ENCODE measurements around the gene FGFRL1.
A peak's percentile ranks its signal among the peaks of the same experiment; 100 is the strongest.

Gene FGFRL1

DNA sequence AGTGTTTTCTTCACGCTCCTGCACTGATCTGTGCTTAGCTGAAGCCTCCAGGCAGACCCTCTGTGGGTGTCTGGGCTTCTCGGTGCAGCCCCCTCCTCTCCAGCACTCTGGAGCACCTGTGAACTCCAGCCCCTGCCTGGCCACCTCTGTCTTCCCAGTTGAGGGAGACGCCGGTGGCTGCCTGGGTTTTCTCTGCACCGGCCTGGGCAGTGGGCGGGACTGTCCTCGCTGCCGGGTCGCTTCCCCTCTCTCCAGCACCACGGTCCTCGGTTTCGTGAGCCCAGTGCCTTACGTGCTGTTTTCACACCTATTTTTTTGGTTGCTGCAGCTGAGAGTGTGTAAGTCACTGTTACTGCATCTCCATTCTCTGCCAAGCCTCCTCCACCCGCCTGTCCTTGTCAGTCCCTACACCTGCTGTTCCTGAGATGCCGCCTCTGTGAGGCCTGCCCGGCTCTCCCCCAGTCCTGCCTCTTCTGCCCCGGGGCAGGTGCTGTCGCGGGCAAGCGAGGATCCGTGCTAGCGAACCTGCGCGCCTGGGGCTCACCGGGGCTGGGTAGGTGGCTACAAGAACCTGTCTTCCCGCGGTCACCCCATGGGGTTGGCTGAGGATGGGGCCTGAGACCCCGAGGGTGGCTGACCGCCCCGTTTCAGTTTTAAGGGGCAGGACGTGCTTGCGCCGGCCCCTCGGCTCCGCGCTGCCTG, 2.4 kb upstream of the FGFRL1 start:
- TF ChIP-seq, protein P1, sequence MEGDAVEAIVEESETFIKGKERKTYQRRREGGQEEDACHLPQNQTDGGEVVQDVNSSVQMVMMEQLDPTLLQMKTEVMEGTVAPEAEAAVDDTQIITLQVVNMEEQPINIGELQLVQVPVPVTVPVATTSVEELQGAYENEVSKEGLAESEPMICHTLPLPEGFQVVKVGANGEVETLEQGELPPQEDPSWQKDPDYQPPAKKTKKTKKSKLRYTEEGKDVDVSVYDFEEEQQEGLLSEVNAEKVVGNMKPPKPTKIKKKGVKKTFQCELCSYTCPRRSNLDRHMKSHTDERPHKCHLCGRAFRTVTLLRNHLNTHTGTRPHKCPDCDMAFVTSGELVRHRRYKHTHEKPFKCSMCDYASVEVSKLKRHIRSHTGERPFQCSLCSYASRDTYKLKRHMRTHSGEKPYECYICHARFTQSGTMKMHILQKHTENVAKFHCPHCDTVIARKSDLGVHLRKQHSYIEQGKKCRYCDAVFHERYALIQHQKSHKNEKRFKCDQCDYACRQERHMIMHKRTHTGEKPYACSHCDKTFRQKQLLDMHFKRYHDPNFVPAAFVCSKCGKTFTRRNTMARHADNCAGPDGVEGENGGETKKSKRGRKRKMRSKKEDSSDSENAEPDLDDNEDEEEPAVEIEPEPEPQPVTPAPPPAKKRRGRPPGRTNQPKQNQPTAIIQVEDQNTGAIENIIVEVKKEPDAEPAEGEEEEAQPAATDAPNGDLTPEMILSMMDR (IDR thresholded peaks at IDR 0.05) = no peak
- peak overlapping the region; percentile 73 for H3K4me2 ChIP-seq (ENCODE audit: low read length)
- H2AFZ ChIP-seq = peak overlapping the region; percentile 89
- no peak overlapping the region for H3K9ac ChIP-seq
- no peaks in the 10 kb centered on the region for H3K4me1 ChIP-seq
- no peaks in the 10 kb centered on the region for H3K9me3 ChIP-seq (ENCODE audit: control insufficient read depth, low read length)
- H3K4me3 ChIP-seq (ENCODE audit: low read depth, low read length) = peak overlapping the region; percentile 62
- no peak overlapping the region for H3K27ac ChIP-seq
- no peaks in the 10 kb centered on the region for H3K27me3 ChIP-seq (ENCODE audit: control insufficient read depth, insufficient read depth, low read length)
- H3K79me2 ChIP-seq = no peaks in the 10 kb centered on the region
- H3K36me3 ChIP-seq (ENCODE audit: control insufficient read depth, insufficient read depth, low read length) = no peaks in the 10 kb centered on the region

DNA sequence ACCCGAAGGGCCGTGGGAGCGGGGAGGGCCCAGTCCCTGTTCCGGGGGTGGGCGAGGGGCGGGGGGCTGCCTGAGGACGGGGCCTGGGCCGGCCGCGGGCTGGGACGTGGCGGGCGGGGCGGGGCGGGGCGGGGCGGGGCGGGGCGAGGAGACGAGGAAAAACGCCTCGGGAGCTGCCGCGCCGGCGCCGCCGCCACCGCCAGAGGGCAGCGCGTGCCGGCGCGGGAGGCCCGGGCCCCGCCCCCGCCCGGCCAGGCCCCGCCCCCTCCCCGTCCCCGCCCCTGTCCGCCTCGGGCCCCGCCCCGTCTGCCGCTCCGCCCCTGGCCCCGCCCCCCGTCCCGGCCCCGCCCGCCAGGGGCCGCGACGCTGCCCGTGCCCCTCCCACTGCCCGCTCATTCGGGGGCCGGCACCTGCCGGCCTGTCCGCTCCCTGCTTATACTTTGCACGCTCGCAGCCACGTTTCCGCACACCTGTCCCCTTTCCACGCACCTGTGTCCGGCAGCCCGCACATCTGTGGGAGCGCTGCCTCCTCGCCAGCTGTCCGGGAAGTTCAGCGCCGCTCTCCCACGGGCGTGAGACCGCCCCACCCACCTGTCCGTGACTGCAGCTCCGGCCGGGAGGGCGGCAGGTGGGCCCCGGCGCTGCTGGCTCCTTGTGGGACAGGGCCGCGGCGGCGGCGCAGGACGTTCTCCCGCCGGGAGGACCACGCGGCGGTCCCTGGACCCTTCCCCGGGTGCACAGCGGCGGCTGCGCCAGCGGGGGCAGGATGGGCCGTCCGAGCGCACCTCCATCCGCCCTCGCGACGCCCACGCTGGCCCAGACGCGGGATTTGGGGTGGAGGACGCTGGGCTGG, 1.7 kb upstream of the FGFRL1 start:
- Histone ChIP-seq H3K79me2 (no peaks in the 10 kb centered on the region), H3K27ac (peak overlapping the region; percentile 49), H2AFZ (peak overlapping the region; percentile 89), H3K36me3 (ENCODE audit: control insufficient read depth, insufficient read depth, low read length) (no peaks in the 10 kb centered on the region), H3K9me3 (ENCODE audit: control insufficient read depth, low read length) (no peaks in the 10 kb centered on the region), H3K4me3 (ENCODE audit: low read depth, low read length) (peak overlapping the region; percentile 62), H3K9ac (no peak overlapping the region), H3K4me1 (no peaks in the 10 kb centered on the region), H3K4me2 (ENCODE audit: low read length) (peak overlapping the region; percentile 95), H3K27me3 (ENCODE audit: control insufficient read depth, insufficient read depth, low read length) (no peaks in the 10 kb centered on the region)
- TF ChIP-seq, protein P1 (IDR thresholded peaks at IDR 0.05) = no peak

DNA sequence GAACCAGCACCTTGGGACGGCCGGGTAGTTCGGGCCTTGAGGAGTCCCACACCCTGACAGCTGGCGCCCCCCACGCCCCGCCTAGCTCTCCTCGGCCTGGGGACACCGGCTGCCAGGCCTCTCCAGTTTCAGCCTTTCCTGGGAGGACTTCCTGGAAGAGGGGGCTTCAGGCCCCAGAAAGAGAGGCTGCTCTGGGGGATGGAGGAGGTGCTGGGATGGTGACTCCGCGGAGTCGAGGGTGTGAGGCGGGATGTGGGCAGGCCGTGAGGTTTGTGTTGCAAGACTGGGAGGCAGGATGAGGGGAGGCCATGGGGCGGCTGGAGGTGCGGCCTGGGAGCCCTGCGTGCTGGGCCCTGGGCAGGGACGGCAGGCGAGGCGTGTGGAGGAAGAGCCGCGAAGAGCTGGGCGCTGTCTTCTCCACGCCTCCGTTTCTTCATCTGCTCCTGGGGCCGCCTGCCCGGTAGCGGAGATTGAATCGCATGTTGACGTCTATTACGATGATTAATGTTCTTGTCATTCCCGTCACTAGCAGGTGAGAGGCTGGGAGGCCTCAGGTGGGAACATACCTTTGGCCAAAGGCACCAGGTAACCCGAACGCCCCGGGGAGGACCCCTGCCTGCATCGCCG, 918 bp upstream of the FGFRL1 start:
- H3K4me3 ChIP-seq (ENCODE audit: low read depth, low read length) = peak overlapping the region; percentile 61
- peak overlapping the region; percentile 49 for H3K27ac ChIP-seq
- no peaks in the 10 kb centered on the region for H3K4me1 ChIP-seq
- peak overlapping the region; percentile 69 for H2AFZ ChIP-seq
- H3K9me3 ChIP-seq (ENCODE audit: control insufficient read depth, low read length) = no peaks in the 10 kb centered on the region
- H3K27me3 ChIP-seq (ENCODE audit: control insufficient read depth, insufficient read depth, low read length) = no peaks in the 10 kb centered on the region
- H3K79me2 ChIP-seq = no peaks in the 10 kb centered on the region
- peak overlapping the region; percentile 95 for H3K4me2 ChIP-seq (ENCODE audit: low read length)
- no peaks in the 10 kb centered on the region for H3K36me3 ChIP-seq (ENCODE audit: control insufficient read depth, insufficient read depth, low read length)
- TF ChIP-seq, protein P1 (IDR thresholded peaks at IDR 0.05) = no peak
- H3K9ac ChIP-seq = no peak overlapping the region

DNA sequence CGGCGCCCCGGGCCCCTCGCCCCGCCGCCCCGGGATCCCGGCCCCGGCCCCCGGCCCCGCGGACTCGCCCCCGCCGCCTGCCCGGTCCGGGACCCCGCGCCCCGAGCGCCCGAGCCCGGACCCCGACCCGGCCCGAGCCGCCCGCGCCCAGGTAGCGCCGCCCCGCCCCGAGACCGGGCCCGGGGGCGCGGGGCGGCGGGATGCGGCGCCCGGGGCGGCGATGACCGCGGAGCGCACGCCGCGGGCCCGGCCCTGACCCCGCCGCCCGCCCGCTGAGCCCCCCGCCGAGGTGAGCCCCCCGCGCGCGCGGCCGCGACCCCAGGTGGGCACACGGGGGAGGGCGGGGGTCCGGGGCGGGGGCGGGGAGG, 224 bp downstream of the FGFRL1 start:
- Histone ChIP-seq H3K36me3 (ENCODE audit: control insufficient read depth, insufficient read depth, low read length) (no peaks in the 10 kb centered on the region), H3K9me3 (ENCODE audit: control insufficient read depth, low read length) (no peaks in the 10 kb centered on the region), H3K27me3 (ENCODE audit: control insufficient read depth, insufficient read depth, low read length) (no peaks in the 10 kb centered on the region), H3K4me1 (no peaks in the 10 kb centered on the region), H3K79me2 (no peaks in the 10 kb centered on the region), H3K4me3 (ENCODE audit: low read depth, low read length) (no peak overlapping the region), H2AFZ (no peak overlapping the region), H3K4me2 (ENCODE audit: low read length) (no peak overlapping the region), H3K27ac (no peak overlapping the region), H3K9ac (no peak overlapping the region)
- TF ChIP-seq, protein P1 (IDR thresholded peaks at IDR 0.05) = no peak

All from parathyroid adenoma (tissue), 2 donors.